ENCODE results near the gene MICALL2.

The MICALL2 gene

GRCh38 chr7:1493129-1493528, 33.9 kb upstream of the MICALL2 start:
- no peak for DNase-seq (ENCODE audit: low read depth in 2 of 2)

DNA sequence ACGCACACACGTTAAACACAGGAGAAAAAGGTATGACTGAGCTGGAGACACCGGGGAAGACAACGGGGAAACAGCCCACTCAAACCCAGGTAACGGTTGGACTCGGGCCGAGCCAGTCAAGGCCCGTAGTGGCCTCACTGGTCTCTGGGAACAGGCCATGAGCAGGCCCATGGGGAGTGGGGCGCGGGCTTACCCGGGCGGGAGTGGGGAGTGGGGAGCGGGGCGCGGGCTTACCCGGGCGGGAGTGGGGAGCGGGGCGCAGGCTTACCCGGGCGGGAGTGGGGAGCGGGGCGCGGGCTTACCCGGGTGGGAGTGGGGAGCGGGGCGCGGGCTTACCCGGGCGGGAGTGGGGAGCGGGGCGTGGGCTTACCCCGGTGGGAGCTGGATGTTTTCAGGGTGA, 33.4 kb upstream of the MICALL2 start:
- DNase-seq (ENCODE audit: low read depth in 2 of 2): no peak

DNA sequence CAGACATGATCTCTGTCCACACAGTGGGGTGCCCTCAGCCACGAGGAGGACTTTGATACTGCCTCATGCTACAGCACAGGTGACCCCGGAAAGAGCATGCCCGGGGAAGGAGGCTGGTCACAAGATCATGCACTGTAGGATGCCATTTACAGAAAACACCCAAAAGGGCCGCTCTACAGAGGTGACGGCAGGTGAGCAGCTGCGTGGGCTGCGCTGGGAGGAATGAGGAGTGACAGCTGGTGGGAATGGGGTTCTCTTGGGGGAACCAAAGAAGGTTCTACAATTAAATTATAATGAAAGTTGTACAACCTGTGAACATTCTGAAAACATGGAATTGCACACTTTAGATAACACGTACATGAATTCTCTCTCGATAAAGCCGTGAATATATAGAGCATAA, 33.0 kb upstream of the MICALL2 start:
- DNase-seq (ENCODE audit: low read depth in 2 of 2): no peak

DNA sequence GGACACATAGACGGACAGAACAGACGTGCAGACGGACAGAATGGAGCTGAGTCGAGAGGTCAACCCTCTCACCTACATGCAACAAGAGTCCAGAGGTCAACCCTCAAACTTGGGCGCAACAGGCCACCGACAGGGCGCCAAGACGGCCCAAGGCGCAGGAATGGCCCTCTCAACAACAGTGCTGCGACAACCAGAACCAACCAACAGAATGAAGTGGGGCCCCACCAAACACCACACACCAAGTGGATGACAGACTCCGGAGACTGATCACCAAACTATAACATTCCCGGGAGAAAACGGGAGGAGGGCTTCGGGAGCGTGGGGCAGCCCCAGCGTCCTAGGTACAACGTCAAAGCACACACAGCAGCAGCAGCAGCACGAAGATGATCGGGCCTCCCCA, 31.6 kb upstream of the MICALL2 start:
- no peak for DNase-seq (ENCODE audit: low read depth in 2 of 2)

- no peak for DNase-seq (ENCODE audit: low read depth in 2 of 2)
These were observed 30.1 kb upstream of the MICALL2 start for GRCh38 chr7:1489336-1489735.

GRCh38 chr7:1488016-1488415, 28.7 kb upstream of the MICALL2 start:
- no peak for DNase-seq (ENCODE audit: low read depth in 2 of 2)

GRCh38 chr7:1487466-1487865, 28.2 kb upstream of the MICALL2 start:
- no peak for DNase-seq (ENCODE audit: low read depth in 2 of 2)

- DNase-seq (ENCODE audit: low read depth in 2 of 2): no peak
These were observed 27.3 kb upstream of the MICALL2 start for GRCh38 chr7:1486571-1486970.

DNA sequence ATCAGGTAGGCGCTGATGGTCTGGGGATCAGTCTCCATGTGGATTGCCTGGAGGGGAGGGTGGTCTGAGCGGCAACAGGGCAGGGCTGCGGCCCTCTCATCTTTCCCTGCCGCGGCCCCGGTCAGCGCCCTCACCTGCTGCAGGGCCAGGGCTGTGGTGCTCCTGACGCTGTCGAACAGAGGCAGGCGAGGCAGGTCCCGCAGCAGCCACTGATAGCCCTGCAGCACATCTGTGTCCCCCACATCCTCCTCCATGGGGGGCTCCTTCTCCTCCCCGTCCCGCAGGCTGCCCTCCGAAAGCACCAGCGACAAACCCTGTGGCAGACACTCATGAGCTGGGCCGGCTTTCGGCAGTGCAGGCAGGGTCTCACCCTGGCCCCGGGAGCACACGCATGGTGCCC, 25.9 kb upstream of the MICALL2 start:
- no peak for DNase-seq (ENCODE audit: low read depth in 2 of 2)

- DNase-seq (ENCODE audit: low read depth in 2 of 2): no peak
These were observed 25.3 kb upstream of the MICALL2 start for GRCh38 chr7:1484569-1484968.

DNA sequence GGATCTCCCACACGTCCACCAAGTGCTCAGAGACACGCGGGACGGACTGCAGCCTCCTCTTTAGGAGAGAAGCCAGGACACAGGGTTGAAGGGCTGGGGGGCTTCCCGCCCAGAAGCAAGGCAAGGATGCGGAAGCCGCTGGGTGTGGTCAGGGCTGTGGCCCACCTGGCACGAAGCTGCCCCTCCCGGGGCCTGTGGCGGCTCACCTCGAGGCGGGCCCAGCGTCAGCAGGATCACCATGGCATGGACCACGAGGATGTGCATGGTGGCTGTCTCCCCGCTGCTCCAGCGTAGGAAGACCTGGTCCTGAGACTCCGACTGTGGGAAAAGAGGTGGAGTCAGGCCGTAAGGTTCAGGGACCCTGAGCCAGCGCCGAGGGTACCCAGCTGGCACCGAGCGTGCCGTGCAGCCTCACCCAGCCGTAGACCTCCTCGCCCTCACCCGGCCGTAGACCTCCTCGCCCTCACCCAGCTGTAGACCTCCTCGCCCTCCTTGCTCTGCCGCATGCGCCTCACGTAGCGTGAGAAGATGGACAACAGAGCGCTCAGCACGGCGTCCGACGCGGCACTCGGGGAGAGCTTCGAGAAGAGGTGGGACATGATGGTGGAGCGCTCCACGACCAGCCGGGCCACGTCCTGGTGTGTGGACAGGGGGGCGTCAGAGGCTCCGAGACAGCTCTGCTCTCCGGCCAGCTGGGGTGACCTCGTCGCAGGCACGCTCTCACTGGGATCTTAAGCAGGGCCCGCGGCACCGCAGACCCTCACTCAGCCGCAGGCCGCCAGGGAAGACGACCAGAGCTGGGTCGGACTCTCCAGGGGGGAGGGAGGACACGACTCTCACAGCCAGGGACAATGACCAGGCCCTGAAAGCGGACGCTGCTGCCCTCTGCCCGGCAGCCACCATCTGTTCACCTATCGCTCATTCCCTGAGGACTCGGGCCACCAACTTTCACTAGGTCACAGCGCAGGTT, 24.6 kb upstream of the MICALL2 start:
- no peak for DNase-seq (ENCODE audit: low read depth in 2 of 2)

DNA sequence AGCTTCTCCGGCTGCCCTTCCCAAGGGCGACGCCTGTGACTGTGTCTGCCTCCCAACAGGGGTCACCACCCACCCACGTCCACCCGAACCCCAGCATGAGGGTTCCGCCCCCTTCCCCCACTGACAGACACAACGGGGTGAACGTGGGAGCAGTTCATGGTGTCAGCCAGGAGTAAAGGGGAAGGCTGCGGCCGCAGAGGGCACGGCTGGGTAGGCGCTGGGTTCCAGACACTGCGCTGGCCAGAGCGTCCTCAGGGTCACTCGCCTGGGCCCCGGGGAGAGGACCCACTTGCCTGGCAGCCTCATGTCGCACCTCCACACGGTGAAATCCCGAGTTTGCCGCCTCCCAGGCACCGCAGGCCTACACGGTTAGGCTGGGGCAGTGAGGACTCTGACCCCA, 23.8 kb upstream of the MICALL2 start:
- DNase-seq (ENCODE audit: low read depth in 2 of 2): no peak

DNA sequence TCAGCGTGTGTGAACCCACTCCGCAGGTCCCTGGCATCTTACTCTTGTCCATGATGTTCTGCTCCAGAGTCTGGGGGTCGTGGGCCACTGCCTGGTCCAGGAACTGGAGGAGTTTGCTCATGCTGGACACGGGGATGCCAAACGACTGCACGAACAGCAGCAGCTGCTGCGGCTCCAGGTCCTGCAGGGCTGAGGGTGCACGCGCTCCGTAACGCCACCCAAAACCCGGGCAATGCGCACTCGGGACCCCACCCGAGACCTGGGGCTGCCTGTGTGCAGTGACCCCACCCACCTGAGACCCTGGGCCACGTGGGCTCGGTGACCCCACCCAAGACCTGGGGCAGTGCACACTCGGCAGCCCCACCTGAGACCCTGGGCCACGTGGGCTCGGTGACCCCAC, 22.0 kb upstream of the MICALL2 start:
- no peak for DNase-seq (ENCODE audit: low read depth in 2 of 2)

GRCh38 chr7:1480670-1481069, 21.4 kb upstream of the MICALL2 start:
- DNase-seq (ENCODE audit: low read depth in 2 of 2): no peak

- no peak for DNase-seq (ENCODE audit: low read depth in 2 of 2)
These were observed 20.0 kb upstream of the MICALL2 start for GRCh38 chr7:1479287-1479686.

DNA sequence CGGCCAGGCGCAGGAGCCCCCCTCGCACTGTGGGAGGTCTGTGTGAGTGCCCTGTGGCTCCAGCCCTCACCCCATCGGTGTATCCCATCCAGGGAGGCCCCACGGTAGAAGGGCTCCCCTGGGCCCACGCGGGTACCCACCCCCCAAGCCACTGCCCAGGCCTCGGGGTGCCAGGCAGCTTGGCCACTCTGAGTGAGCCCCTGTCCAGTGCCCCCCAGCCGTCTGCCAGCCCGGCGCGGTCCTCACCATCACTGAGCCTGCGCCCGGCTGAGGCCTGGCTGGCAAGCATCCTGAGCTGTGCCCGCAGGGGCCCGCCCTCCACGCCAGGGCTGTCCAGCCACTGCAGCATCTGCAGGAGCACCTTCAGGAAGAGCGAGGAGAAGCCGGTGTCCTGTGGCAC, 19.2 kb upstream of the MICALL2 start:
- no peak for DNase-seq (ENCODE audit: low read depth in 2 of 2)

GRCh38 chr7:1476859-1477258, 17.6 kb upstream of the MICALL2 start:
- DNase-seq (ENCODE audit: low read depth in 2 of 2): no peak

DNA sequence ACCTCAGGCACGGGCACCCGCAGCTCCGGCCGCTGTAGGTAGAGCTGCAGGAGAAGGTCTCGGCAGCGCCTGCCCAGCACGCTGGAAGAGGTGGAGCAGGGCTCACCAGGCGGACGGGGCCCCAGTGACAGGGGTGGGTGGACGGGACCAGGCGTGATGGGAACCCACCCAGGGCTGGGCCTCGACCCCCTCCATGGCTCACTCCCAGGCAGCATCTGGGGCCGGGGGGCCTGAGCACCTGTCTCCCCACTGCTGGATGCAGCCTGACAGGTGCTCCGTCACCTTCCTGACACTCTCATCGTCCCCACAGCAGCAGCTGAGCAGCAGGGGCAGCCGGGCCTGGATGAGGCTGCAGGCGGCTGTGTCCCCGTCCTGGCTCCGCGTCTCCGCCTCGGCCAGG, 16.7 kb upstream of the MICALL2 start:
- no peak for DNase-seq (ENCODE audit: low read depth in 2 of 2)

DNA sequence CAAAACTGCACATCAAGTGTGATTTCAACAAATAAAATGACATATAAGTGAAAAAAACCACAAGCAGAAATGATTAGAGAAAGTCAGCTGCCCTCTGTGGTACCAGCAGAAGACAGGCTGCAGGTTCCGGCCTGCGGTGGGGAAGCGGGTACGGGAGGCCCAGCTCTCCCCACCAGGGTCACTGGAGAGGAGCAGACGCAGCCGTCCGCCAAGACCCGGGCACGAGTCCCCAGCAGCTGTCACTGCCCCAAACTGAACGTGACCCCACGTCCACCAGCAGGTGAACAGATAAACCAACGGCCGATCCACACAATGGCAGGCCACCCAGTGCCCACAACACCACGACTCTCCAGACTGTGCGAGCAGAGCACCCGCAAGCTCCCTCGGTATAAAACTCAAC, 16.1 kb upstream of the MICALL2 start:
- DNase-seq (ENCODE audit: low read depth in 2 of 2): no peak

- DNase-seq (ENCODE audit: low read depth in 2 of 2): no peak
These were observed 15.5 kb upstream of the MICALL2 start for GRCh38 chr7:1474736-1475135.

- peak; percentile 72 to 74 for DNase-seq (ENCODE audit: low read depth in 2 of 2)
These were observed 14.7 kb upstream of the MICALL2 start for GRCh38 chr7:1473864-1474512.

GRCh38 chr7:1470901-1471300, 11.6 kb upstream of the MICALL2 start:
- no peak for DNase-seq (ENCODE audit: low read depth in 2 of 2)

- no peak for DNase-seq (ENCODE audit: low read depth in 2 of 2)
These were observed 9.5 kb upstream of the MICALL2 start for GRCh38 chr7:1468643-1469298.
